Measurements from ENCODE around the gene GSG1L. TPM values are rescaled to one million over a fixed set of nuclear protein-coding genes. Genes with fewer than 3 reads are reported as not detected.

GSG1L gene
- total and polyA plus RNA-seq, 9 of the 15 experiments (the other 6 are each of a cell fraction or from before 2014, with no cell fraction given): not detected

DNA sequence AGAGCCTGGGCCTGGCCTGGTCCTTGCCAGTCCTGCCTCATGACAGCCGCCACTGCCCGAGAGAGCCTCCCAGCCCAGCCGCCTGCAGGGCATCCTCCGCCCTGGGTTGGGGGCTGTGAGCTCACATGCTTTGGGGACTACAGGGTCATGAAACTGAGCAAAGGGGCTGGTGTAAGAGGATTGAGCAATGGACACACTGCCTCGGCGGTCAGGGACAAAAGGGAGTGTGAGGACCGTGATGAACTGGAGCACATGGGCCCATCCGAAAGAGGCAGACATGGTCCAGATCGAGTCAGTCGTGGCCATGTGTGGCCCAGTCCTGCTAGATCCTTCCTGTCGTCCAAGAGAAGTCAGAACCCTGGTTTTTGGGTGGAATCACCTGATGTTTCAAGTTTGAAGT is 52.3 kb downstream of the GSG1L start:
- intact Hi-C loops (cut with micrococcal nuclease): no loop called here
- POLR2A ChIA-PET: no interaction called here
- no peak for FAIRE-seq
- Histone ChIP-seq H2AFZ (ENCODE audit: low read depth, low read length) (no peak overlapping the region), H3K4me1 (replicated peaks in 1 of 2; ENCODE audit: control insufficient read depth in 2 of 2, insufficient read depth in 2 of 2, low read length in 2 of 2) (no peaks in the 10 kb centered on the region), H3K79me2 (ENCODE audit: control insufficient read depth, insufficient read depth, low read length) (no peaks in the 10 kb centered on the region), H3K27ac (ENCODE audit: extremely low read depth, low read depth, low read length) (no peak overlapping the region), H3K36me3 (ENCODE audit: control insufficient read depth, insufficient read depth, low read length) (no peaks in the 10 kb centered on the region), H4K20me1 (replicated peaks; ENCODE audit: control insufficient read depth, insufficient read depth, low read length) (no peaks in the 10 kb centered on the region), H3K9ac (ENCODE audit: insufficient read depth in 1 of 2, low read depth in 2 of 2, low read length in 2 of 2) (no peak overlapping the region), H3K27me3 (ENCODE audit: control insufficient read depth in 2 of 2, insufficient read depth in 2 of 2, low read length in 2 of 2) (peaks cover 28 to 67% of the 10 kb centered on the region in 2 experiments; a peak in 4 of 5 replicates), H3K9me1 (ENCODE audit: control insufficient read depth, insufficient read depth, low read length) (no peaks in the 10 kb centered on the region), H3K4me2 (ENCODE audit: insufficient read depth, low read length) (no peak overlapping the region), H3K9me3 (replicated peaks; ENCODE audit: control insufficient read depth, insufficient read depth, low read depth, low read length) (no peaks in the 10 kb centered on the region), H3K4me3 (no peak overlapping the region)
- no TSS peak for BruUV-seq (replicated peaks)
- 2% methylated on average over 10 of the region's 11 CpGs for WGBS (ENCODE audit: insufficient coverage, low coverage, missing lambda C conversion rate)
- TF ChIP-seq GMEB1 (CRISPR knock-in tag; IDR thresholded peaks at IDR 0.05) (no peak), SMARCA5 (IDR thresholded peaks at IDR 0.05) (no peak), RCOR1 (IDR thresholded peaks at IDR 0.05; ENCODE audit: borderline replicate concordance in 1 of 2, low read depth in 2 of 2, low read length in 2 of 2) (no peak), CREBBP (IDR thresholded peaks at IDR 0.05; ENCODE audit: low read depth, low read length) (no peak), STAT5B (CRISPR knock-in tag; IDR thresholded peaks at IDR 0.05) (no peak), CBFA2T2 (conservative IDR thresholded peaks at IDR 0.05) (no peak), MCM7 (IDR thresholded peaks at IDR 0.05) (no peak), MIER1 (IDR thresholded peaks at IDR 0.05; ENCODE audit: low read depth) (no peak), MCM3 (IDR thresholded peaks at IDR 0.05) (no peak)
- TF ChIP-seq, protein P1, sequence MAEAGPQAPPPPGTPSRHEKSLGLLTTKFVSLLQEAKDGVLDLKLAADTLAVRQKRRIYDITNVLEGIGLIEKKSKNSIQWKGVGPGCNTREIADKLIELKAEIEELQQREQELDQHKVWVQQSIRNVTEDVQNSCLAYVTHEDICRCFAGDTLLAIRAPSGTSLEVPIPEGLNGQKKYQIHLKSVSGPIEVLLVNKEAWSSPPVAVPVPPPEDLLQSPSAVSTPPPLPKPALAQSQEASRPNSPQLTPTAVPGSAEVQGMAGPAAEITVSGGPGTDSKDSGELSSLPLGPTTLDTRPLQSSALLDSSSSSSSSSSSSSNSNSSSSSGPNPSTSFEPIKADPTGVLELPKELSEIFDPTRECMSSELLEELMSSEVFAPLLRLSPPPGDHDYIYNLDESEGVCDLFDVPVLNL (CRISPR knock-in tag; IDR thresholded peaks at IDR 0.05; ENCODE audit: low read depth): no peak
- TF ChIP-seq, protein P2, sequence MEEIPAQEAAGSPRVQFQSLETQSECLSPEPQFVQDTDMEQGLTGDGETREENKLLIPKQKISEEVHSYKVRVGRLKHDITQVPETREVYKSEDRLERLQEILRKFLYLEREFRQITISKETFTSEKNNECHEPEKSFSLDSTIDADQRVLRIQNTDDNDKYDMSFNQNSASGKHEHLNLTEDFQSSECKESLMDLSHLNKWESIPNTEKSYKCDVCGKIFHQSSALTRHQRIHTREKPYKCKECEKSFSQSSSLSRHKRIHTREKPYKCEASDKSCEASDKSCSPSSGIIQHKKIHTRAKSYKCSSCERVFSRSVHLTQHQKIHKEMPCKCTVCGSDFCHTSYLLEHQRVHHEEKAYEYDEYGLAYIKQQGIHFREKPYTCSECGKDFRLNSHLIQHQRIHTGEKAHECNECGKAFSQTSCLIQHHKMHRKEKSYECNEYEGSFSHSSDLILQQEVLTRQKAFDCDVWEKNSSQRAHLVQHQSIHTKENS (CRISPR knock-in tag; IDR thresholded peaks at IDR 0.05): no peak
- CTCF ChIA-PET (ENCODE audit: low intra/inter-chr PET ratio): no interaction called here
- in situ Hi-C loops (cut with MboI): no loop called here
- ATAC-seq: no peak
- DNase-seq (ENCODE audit: extremely low read depth in 1 of 4, low spot score in 3 of 4): no peak

Data from K562 (cell line).